ENCODE data around the gene FXN.
"Not testable (repeated sequence)": the region's sequence is repeated elsewhere in the genome, so short reads cannot be mapped to it uniquely, and the experiment has no call there.

Gene FXN

DNA sequence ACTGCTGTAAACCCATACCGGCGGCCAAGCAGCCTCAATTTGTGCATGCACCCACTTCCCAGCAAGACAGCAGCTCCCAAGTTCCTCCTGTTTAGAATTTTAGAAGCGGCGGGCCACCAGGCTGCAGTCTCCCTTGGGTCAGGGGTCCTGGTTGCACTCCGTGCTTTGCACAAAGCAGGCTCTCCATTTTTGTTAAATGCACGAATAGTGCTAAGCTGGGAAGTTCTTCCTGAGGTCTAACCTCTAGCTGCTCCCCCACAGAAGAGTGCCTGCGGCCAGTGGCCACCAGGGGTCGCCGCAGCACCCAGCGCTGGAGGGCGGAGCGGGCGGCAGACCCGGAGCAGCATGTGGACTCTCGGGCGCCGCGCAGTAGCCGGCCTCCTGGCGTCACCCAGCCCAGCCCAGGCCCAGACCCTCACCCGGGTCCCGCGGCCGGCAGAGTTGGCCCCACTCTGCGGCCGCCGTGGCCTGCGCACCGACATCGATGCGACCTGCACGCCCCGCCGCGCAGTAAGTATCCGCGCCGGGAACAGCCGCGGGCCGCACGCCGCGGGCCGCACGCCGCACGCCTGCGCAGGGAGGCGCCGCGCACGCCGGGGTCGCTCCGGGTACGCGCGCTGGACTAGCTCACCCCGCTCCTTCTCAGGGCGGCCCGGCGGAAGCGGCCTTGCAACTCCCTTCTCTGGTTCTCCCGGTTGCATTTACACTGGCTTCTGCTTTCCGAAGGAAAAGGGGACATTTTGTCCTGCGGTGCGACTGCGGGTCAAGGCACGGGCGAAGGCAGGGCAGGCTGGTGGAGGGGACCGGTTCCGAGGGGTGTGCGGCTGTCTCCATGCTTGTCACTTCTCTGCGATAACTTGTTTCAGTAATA, at the start of gene FXN:
Gene FXN (plus strand): TSS at position 315 of the 871 bp plus-strand sequence. CDS start 31 bp downstream, at position 346.
- DNase-seq (ENCODE audit: low read depth in 2 of 2), result peak; percentile 38 to 47

DNA sequence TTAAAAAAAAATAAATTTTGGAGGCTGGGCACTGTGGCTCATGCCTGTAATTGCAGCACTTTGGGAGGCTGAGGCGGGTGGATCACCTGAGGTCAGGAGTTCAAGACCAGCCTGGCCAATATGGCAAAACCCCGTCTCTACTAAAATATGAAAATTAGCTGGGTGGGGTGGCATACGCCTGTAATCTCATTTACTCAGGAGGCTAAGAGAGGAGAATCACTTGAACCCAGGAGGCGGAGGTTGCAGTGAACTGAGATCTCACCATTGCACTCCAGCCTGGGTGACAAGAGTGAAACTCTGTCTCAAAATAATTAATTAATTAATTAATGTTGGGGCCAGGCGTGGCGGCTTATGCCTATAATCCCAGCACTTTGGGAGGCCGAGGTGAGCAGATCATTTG, 48.6 kb upstream of the FXN start:
- DNase-seq (ENCODE audit: low read depth in 2 of 2), result not testable (repeated sequence)

DNA sequence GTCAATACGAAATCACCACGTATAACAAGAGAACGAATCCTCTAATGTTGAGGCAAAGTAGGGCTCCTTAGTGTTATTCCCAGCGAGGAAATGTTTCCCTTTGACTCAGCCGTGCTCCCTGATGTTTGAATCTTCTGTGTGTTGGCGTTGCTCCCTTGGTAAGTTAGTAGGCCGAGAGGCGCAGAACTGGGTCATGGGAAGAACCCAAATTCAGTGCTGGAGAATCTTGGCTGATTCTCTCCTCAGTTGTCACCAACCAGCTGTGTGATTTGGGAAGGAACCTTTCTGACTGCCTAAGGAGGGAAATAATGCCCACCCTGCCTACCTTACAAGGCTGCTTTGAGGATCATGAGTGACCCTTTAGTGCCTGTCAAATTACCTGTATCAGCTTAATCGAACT, 44.1 kb upstream of the FXN start:
- no peak for DNase-seq (ENCODE audit: low read depth in 2 of 2)

DNA sequence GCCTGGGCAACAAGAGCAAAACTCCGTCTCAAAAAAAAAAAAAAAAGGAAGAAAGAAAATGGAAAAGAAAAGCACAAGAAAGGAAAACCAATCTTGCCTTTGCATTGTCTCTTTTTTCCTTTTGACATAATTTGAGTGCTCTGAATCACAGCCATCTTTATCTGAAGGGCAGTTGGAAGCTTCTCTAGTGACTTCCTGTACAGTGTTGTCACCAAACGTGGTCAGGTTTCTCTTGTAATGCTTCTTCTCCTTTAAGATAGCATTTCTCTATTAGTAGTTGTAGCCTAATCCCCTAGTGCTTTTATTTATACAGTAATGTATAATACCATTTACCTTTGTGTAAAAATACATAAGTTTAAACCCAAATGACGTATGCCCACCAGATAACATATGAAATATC, 39.8 kb upstream of the FXN start:
- DNase-seq (ENCODE audit: low read depth in 2 of 2), result no peak

DNA sequence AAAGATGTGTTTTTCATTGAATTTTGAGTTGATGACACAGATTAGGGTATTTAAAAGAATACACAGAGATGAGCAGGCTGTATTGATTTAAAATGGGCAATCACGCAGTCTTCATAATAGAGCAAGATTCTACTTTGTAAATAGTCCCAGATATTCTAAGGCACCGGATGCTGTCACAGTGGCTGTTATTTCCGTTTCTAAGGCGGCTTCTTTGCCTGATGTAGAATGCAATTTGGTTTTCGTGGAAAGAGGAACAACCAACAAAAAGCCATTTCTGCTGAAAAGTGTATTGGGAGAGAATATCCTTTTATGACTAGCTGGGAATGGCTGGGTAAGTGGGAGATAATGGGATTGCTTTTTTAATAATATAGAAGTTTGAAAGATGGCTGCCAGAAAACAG, 39.1 kb upstream of the FXN start:
- no peak for DNase-seq (ENCODE audit: low read depth in 2 of 2)

DNA sequence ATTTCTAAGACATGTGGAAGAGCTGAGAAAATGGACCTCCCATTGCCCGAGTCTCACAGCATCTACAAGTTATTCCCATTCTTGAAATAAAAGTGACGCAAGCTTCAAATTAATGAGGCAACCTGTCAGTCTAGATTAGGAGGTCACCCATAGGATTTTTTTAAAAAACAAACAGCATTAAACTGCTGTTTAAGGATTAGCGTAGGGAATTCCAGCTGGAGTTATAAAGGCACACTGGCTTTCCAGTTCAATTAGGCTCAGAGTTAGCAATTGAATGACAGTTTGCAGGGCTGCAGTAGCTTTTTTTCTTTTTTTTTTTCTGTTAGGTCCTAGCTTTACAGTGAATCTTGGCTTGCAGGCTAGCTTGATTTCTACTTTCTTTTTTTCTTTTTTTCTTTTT, 37.9 kb upstream of the FXN start:
- no peak for DNase-seq (ENCODE audit: low read depth in 2 of 2)

DNA sequence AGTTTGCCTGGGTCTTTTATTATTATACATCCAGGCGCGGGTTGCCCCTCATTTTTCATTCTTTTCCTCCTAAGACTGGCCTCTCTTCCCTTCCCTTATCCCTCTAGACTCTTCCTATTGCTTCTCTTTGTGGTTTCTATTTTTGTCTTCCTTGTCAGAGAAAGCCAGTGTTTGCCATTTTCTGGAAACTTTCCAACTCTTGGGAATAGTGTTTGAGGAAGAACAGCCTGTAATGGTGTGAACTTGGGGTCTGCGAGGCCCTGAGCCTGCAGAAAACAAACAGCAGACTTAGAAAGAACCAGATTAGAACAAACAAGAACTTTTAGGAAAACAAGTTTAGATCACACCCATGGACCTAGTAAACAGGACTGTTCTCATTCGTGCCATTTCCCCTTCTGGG, 37.2 kb upstream of the FXN start:
- DNase-seq (ENCODE audit: low read depth in 2 of 2), result no peak

DNA sequence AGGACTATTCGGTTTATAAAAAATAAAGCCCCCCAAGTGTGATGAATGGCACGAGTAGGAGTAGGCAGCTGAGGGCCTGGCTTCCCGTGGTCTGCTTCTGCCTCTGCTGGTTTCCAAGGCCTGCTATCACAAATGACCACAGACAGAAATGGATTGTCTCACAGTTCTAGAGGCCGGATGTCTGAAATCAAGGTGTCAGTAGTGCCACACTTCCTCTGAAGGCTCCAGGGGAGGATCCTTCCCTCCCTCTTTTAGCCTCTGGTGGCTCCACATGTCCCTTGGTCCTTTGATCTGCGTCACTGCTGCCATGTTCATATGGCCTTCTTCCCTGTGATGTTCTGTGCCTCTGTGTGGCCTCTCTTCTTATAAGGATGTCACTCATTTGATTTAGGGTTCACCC, 36.7 kb upstream of the FXN start:
- no peak for DNase-seq (ENCODE audit: low read depth in 2 of 2)

DNA sequence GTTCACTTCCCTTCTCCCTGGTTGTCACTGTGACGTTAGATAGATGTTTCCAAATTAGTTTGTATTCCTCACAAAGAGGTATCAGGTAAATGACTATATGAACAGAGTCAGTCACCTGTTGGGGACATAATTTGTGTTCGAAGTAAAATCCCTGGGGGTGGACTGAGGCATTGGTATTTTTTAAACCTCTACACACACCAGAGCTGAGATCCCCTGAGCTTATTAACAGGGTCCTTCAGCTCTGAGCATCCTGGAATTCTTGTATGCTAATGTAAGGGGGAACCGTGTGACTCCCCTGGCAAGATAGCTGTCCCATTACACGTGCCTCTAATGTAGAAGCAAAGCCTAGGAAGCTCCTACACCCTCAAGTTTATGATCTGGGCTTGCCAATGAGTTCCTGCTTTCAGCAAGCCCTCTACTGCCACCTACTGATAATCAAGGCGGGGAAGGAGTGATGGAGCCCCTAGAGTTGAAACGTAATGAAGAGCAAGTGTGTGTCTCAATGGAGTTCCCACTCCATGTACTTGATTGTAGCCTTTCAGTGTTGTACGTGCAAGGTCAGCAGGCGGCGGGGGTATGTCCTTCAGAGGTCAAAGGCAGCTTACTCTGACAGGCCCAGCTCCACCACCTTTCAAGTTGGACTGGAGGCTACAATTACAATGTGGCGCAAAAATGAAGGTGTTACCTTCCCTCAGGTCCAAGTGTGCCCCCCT, 36.0 kb upstream of the FXN start:
- DNase-seq (ENCODE audit: low read depth in 2 of 2), result peak; percentile 9 to 21

DNA sequence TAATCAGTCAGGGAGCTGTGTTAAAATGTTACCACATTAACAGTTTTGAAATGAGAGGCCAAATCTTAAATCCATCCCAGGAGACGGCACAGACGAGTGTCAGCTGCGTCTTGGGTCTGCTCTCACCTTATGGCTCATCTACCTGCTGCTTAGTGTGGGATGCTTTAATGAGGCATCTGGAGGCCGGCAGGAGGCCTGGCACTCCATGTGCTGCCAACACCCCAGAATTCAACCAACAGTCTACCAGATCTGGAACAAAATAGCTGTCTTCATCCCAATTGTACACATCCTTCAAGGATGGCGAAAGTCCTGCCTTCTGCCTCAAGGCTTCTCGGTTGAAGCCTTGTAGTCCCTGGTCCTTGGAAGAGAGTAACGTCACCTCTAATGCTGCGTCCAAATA, 33.6 kb upstream of the FXN start:
- DNase-seq (ENCODE audit: low read depth in 2 of 2), result no peak

DNA sequence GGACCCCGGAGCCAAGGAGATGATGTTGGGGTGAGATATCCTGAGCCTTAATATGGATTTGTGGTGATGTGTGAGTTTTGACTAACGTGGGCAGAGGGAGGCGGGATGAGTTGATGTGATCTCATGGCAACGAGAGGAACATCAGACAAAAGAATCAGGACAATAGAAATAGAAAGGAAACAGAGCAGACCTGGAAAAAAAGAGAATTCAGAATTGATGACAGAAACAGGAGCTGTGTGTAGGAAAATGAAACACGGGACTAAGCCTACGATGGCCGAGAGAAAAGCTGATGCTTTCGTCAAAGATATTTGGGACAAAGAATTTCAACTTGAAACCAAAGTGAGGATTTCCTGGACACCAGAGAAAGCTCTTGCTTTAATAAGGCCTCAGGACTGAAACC, 32.5 kb upstream of the FXN start:
- no peak for DNase-seq (ENCODE audit: low read depth in 2 of 2)

DNA sequence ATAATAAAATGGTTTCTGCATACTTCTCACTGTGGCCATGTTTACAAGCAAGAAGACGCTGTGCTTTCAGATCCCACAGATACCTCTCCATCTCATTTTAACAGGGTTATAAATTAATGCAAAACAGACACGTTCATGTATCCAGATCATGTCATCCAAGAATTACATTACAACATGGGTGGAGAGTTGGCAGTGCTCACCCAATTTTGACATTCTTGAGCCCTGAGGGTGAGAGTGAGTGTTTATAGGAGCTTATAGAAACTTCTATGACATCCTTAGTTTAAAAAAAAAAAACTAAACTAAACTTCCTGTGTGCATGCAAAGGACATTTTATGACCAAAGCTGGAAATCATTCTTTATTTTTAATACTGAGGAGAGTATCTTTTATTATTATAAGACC, 30.7 kb upstream of the FXN start:
- DNase-seq (ENCODE audit: low read depth in 2 of 2), result no peak

DNA sequence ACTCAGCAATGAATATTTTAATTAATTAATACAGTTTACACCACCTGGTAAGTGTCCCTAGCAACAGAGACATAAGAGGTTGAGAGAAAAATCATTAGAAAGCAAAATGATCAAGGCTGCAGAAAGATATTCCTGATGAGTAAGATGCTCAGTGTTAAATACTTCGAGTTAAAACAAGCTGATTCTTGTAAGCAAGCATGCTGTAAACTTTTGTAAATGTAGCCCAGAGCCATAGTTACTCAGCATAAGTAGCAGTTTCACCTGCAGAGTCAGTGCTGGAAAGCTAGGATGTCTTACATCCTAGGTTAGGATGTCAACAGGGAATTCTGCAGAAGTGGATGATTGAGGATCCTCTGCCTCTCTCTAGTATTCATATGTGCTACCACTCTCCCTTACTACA, 25.8 kb upstream of the FXN start:
- DNase-seq (ENCODE audit: low read depth in 2 of 2), result no peak

DNA sequence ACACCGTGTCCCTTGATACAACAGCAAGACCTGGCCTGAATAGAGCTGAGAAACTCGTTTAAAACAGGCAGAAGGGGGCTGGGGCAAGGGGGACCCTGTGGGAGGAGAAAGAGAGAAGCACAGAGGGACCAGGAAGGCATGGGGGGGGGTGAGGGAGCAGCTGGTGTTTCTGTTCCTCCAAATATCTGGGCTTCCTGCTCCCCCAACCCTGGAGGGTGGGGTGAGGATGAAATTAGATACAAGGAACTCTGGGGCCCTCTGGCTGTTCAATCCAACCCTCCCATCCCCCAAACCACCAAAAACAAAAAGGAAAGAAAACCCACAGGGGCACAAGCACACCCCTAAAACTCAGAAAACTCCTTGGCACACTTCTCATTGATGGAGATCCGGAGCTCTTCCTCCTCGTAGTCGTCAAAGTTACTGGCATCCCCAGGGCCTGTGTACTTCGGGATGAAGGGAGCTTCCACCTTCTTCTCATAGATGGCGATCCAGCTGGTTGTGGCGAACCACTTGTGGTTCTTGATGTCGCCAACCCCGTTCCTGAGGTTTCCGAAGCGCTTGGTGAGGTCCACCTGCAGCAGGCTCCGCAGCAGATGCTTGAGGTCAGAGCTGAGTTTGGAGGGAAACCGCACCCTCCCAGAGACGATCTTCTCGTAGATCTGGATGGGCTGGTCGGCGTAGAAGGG, 22.7 kb upstream of the FXN start:
- no peak for DNase-seq (ENCODE audit: low read depth in 2 of 2)

DNA sequence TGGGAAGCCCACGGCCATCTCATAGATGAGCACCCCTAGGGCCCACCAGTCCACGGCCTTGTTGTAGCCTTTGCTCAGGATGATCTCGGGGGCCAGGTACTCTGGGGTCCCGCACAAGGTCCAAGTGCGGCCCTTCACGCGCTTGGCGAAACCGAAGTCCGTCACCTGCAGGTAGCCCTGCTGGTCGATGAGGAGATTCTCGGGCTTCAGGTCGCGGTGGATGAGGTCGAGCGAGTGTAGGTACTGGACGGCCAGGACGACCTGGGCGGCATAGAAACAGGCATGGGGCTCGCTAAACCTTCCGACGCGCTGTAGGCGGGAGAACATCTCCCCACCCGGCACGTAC, 22.2 kb upstream of the FXN start:
- DNase-seq (ENCODE audit: low read depth in 2 of 2), result no peak

DNA sequence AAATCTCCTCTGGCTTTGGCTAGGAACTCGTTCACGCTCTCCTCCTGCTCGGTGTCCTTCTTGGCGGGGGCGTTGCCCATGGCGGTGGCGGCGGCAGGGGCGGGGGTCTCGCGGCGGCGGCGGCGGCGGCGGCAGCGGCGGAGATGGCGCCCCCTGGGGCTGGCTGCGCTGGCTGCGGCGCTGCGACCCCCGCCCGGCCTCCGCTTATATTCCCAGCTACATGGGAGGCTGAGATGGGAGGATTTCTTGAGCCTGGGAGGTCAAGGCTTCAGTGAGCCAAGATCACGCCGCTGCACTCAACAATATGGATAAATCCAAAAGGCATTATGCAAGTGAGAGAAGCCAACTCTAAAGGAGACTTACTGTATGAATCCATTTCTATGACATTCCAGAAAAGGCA, 21.5 kb upstream of the FXN start, which contains the start of gene PRKACG:
Gene PRKACG (minus strand): TSS at position 101 of the 400 bp plus-strand sequence. CDS start 21 bp downstream, at position 80.
- DNase-seq (ENCODE audit: low read depth in 2 of 2), result no peak

DNA sequence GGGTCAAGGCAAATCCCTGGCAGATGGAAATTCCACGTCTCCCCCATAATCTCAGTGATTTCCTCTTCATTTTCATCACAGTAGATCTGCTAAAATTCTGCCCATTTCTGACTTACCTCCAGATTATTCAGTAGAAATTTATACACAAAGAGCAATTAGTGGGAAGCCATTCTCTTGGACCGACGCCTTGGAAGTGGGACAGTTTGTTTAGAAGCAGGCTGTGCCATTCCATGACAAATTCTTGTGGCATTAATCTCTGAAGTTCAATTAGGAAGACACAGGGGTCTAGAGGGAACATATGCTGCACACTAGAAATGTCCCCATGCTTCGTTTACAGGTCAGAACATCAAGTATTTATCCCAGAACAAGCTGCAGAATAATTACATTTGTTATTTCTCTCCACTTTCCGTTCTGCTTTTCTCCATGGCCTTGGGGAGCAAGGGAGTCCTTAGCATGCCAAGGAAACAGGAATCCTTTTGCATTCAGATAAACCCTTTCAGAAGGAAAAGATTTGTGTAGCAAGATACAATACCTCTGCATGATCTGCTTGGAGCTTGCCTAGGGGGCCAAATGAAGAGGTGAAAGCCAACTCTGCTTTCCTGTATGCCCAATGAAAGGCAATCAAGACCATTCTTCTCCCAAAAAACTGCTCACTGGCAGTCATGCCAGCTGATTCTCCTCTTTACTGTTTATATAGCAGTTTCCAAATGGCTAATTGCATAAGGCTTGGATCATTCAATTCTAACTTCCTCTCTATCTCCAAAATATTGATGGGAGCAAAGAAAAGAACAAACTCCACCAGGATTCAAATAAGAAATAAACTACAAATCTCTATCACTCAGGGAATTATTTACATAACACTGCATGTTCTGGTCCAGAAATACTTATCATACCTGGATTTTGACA, 19.1 kb upstream of the FXN start:
- DNase-seq (ENCODE audit: low read depth in 2 of 2), result no peak

DNA sequence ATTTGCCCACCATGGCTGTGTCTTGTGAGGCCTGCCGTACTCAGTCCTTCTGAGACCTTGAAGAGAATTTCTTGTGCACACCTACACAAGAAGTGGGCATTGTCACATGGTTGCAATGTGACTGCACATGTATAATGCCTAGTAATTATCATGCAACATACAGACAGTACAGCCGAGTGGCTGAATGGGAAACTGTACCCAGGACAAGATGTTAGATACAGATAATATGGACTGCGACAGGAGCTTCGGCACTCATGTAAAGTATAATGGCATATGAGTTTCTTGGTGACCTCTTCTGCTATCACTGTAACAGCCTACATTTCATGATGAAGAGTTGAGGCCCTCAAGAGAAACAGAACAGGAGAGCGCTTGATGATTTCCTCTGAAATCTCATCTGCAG, 16.8 kb upstream of the FXN start:
- no peak for DNase-seq (ENCODE audit: low read depth in 2 of 2)

DNA sequence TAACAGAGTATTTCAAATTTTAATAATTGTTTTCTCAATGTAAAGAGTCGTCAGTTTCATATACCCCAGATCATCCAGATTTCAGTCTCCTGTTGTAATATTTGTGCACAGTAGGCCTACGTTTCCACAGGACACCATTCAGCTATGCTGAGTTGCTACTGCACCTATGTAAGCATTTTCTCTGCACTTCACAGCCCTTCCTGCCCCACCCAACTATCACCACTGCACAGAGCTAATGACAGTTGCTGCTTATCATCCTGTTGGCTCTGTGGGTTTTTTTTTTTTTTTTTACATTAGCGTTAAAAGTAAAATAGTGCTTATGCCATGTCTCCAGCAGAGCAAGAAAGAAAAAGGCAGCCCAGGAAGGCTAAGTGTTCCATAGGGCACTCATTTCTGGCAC, 15.7 kb upstream of the FXN start:
- DNase-seq (ENCODE audit: low read depth in 2 of 2), result no peak

DNA sequence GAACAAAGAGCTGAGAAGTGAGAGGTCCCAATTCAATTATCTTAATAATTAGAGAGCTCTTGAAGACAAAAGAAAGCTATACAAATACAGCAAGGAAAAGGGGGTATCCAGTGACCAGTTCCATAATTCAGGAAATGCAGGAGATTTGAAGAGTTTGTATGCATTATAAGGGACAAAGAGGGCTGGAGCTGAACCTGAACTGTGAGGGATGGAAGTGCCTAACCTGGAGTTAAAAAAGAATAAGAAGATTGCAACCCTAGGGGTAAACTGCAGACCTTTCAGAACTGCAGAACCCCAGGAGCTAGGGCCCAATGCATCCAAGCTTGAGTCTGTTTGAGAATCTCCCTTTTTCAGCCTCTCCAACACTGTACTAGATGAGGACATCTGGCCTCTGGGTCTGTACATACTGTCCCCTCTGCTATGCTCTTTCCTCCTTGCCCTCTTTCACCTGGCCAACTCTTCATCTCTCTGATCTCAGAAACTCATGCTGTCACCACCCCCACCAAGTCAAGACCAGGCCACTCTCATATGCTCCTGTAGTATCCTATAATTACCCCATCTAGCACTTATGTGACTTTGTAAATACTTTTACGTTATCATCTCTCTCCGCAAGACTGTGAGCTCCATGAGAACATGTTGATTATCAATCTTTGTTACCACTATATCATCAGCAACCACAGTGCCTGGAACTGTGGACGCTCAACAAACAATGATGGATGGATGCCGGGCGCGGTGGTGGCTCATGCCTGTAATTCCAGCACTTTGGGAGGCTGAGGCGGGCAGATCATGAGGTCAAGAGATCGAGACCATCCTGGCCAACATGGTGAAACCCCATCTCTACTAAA, 15.0 kb upstream of the FXN start:
- no peak for DNase-seq (ENCODE audit: low read depth in 2 of 2)

DNA sequence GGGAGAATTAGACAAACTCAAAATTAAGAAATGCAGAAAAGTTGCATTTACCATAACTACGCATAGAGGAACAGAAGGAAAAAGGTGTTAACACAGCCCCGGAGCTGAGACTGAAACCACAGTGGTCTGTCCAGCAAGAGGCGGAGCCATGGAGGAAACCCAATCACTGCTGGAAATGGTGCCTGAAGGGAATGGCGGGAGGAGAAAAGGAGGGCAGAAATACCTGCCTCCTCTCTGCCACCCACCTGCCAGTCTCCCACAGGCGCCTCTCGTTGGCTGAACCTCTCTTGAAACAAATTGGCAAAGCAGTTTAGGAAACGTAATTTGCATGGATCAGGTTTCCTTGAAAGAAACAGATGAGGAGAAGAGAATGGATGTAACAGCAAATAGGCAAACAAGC, 11.9 kb upstream of the FXN start:
- DNase-seq (ENCODE audit: low read depth in 2 of 2), result no peak

Measured in fibroblast of skin of left biceps (primary cell).